ENCODE data around the gene PDPN. TPM values are rescaled to one million over a fixed set of nuclear protein-coding genes. Genes with fewer than 3 reads are reported as not detected.

The PDPN gene
- total and polyA plus RNA-seq, 9 of the 15 experiments (the other 6 are each of a cell fraction or from before 2014, with no cell fraction given) = 0.11 TPM; not detected in 8

GRCh38 chr1:13543451-13544220 lies 40.0 kb upstream of the PDPN start:
- DNase-seq (ENCODE audit: extremely low read depth in 1 of 4, low spot score in 3 of 4) (peak in 3 of 4 experiments; percentile 19 to 49 (median 35)), FAIRE-seq (peak; percentile 79), ATAC-seq (peak; percentile 77)
- H3K4me3 ChIP-seq = no peak overlapping the region
- CTCF ChIA-PET (ENCODE audit: low intra/inter-chr PET ratio) = no interaction called here
- POLR2A ChIA-PET = no interaction called here
- no peak overlapping the region for H3K27ac ChIP-seq (ENCODE audit: extremely low read depth, low read depth, low read length)
- no peaks in the 10 kb centered on the region; the same call in 1 of the 2 replicates for H4K20me1 ChIP-seq (replicated peaks; ENCODE audit: control insufficient read depth, insufficient read depth, low read length)
- no peaks in the 10 kb centered on the region for H3K79me2 ChIP-seq (ENCODE audit: control insufficient read depth, insufficient read depth, low read length)
- no peak overlapping the region for H3K4me2 ChIP-seq (ENCODE audit: insufficient read depth, low read length)
- H3K4me1 ChIP-seq (replicated peaks in 1 of 2; ENCODE audit: control insufficient read depth in 2 of 2, insufficient read depth in 2 of 2, low read length in 2 of 2) = no peaks in the 10 kb centered on the region
- H3K36me3 ChIP-seq (ENCODE audit: control insufficient read depth, insufficient read depth, low read length) = no peaks in the 10 kb centered on the region
- no peaks in the 10 kb centered on the region for H3K9me3 ChIP-seq (replicated peaks; ENCODE audit: control insufficient read depth, insufficient read depth, low read depth, low read length)
- BruUV-seq (replicated peaks) = no TSS peak
- 3% methylated on average over 20 of the region's 20 CpGs for WGBS (ENCODE audit: insufficient coverage, low coverage, missing lambda C conversion rate)
- intact Hi-C loops (cut with micrococcal nuclease) = no loop called here
- in situ Hi-C loops (cut with MboI) = no loop called here
- H3K9me1 ChIP-seq (ENCODE audit: control insufficient read depth, insufficient read depth, low read length) = no peaks in the 10 kb centered on the region
- peaks cover 9 to 54% of the 10 kb centered on the region in 2 experiments; a peak in 3 of 5 replicates for H3K27me3 ChIP-seq (ENCODE audit: control insufficient read depth in 2 of 2, insufficient read depth in 2 of 2, low read length in 2 of 2)
- H3K9ac ChIP-seq (ENCODE audit: insufficient read depth in 1 of 2, low read depth in 2 of 2, low read length in 2 of 2) = no peak overlapping the region
- H2AFZ ChIP-seq (ENCODE audit: low read depth, low read length) = no peak overlapping the region
- TF ChIP-seq ZNF76 (CRISPR knock-in tag; IDR thresholded peaks at IDR 0.05; ENCODE audit: borderline replicate concordance) (no peak), NCOA2 (IDR thresholded peaks at IDR 0.05; ENCODE audit: partially characterized antibody in 2 of 2) (no peak), ZBTB26 (CRISPR knock-in tag; IDR thresholded peaks at IDR 0.05) (no peak), MCM5 (IDR thresholded peaks at IDR 0.05; ENCODE audit: low read depth) (no peak), RAD21 (CRISPR knock-in tag; conservative IDR thresholded peaks at IDR 0.05 in 1 of 2, IDR thresholded peaks at IDR 0.05 in 1 of 2) (peak in 1 of 2 experiments; percentile 48; a peak in 2 of 4 replicates)
- TF ChIP-seq, protein P1, sequence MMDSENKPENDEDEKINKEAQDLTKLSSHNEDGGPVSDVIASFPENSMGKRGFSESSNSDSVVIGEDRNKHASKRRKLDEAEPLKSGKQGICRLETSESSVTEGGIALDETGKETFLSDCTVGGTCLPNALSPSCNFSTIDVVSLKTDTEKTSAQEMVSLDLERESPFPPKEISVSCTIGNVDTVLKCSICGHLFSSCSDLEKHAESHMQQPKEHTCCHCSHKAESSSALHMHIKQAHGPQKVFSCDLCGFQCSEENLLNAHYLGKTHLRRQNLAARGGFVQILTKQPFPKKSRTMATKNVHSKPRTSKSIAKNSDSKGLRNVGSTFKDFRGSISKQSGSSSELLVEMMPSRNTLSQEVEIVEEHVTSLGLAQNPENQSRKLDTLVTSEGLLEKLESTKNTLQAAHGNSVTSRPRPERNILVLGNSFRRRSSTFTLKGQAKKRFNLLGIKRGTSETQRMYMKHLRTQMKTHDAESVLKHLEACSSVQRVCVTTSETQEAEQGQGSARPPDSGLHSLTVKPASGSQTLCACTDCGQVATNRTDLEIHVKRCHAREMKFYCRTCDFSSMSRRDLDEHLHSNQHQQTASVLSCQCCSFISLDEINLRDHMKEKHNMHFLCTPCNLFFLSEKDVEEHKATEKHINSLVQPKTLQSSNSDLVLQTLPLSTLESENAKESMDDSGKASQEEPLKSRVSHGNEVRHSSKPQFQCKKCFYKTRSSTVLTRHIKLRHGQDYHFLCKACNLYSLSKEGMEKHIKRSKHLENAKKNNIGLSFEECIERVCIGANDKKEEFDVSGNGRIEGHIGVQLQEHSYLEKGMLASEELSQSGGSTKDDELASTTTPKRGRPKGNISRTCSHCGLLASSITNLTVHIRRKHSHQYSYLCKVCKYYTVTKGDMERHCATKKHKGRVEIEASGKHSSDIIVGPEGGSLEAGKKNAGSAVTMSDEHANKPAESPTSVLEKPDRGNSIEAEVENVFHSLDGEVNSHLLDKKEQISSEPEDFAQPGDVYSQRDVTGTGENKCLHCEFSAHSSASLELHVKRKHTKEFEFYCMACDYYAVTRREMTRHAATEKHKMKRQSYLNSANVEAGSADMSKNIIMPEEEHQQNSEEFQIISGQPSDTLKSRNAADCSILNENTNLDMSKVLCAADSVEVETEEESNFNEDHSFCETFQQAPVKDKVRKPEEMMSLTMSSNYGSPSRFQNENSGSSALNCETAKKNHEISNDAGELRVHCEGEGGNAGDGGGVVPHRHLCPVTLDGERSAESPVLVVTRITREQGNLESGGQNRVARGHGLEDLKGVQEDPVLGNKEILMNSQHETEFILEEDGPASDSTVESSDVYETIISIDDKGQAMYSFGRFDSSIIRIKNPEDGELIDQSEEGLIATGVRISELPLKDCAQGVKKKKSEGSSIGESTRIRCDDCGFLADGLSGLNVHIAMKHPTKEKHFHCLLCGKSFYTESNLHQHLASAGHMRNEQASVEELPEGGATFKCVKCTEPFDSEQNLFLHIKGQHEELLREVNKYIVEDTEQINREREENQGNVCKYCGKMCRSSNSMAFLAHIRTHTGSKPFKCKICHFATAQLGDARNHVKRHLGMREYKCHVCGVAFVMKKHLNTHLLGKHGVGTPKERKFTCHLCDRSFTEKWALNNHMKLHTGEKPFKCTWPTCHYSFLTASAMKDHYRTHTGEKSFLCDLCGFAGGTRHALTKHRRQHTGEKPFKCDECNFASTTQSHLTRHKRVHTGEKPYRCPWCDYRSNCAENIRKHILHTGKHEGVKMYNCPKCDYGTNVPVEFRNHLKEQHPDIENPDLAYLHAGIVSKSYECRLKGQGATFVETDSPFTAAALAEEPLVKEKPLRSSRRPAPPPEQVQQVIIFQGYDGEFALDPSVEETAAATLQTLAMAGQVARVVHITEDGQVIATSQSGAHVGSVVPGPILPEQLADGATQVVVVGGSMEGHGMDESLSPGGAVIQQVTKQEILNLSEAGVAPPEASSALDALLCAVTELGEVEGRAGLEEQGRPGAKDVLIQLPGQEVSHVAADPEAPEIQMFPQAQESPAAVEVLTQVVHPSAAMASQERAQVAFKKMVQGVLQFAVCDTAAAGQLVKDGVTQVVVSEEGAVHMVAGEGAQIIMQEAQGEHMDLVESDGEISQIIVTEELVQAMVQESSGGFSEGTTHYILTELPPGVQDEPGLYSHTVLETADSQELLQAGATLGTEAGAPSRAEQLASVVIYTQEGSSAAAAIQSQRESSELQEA (IDR thresholded peaks at IDR 0.05; ENCODE audit: low read depth) = no peak

All from K562 (cell line).